HCT116 (cell line): ENCODE data around the gene TRIM66. TPM values are rescaled to one million over a fixed set of nuclear protein-coding genes. Genes with fewer than 3 reads are reported as not detected.

Source experiments
- ATAC-seq: fragments of 200-7000 bp; cut with Tn5 transposase; 2 replicates; pipeline ENCODE4 v1.9.1; 2020; ENCODE audit warnings: mild to moderate bottlenecking, moderate library complexity
- BruUV-seq: library from RNA; stranded (reverse); fragments of 400-500 nt; replicated peaks from 2 replicates; lab custom pipeline; 2021; lab: Mats Ljungman, UMichigan
- CTCF ChIA-PET: fragments of 300-600 bp; sonication (Branson Sonifier 250); formaldehyde crosslinking; loops from one replicate; lab custom pipeline; 2021; ENCODE audit warnings: antibody characterized with exemption; lab: Charles Lee
- POLR2A ChIA-PET: fragments of 300-600, 350-600 bp; sonication (Branson Sonifier 250); formaldehyde crosslinking; loops from one replicate; lab custom pipeline; 2021; ENCODE audit warnings: antibody characterized with exemption; lab: Charles Lee
- RAD21 ChIA-PET, 2 experiments: fragments of 300-600 bp; sonication (Branson Sonifier 250); formaldehyde crosslinking; loops; one replicate each; lab custom pipeline; 2023; ENCODE audit warnings: low total read pairs in 2 of 2; ENCODE audit not compliant: uncharacterized antibody in 2 of 2, unreplicated experiment in 2 of 2, low non-redundant PET in 1 of 2; lab: Charles Lee
- DNase-seq: peaks from one replicate; pipeline ENCODE4 v3.0.0-alpha.2; 2010; ENCODE audit warnings: low read depth, low spot score
- H2AFZ ChIP-seq: fragments of 200-600 bp; shearing (Covaris generic), sonication (generic); 2 replicates; pipeline ENCODE4 v1.6.1; 2017; ENCODE audit warnings: low read depth, mixed run types, mixed read lengths, antibody characterized with exemption, low read length; ENCODE audit not compliant: poor library complexity, severe bottlenecking
- H3K27ac ChIP-seq: 2 replicates; pipeline ENCODE4 v1.5.1; 2012; ENCODE audit warnings: low read depth, low read length
- H3K27me3 ChIP-seq: fragments of 200-600 bp; sonication (generic); 2 replicates; pipeline ENCODE4 v1.6.1; 2016; ENCODE audit warnings: mixed run types, low read length, mixed read lengths; ENCODE audit not compliant: insufficient read depth
- H3K36me3 ChIP-seq, 2 experiments: fragments of 200-500 bp in 1 of 2; fragments of 200-600 bp in 1 of 2; sonication (Bioruptor generic) in 1 of 2; sonication (generic) in 1 of 2; 2 replicates each; pipeline versions ENCODE4 v1.5.1 to v1.6.1; 2014 to 2016; ENCODE audit warnings: low read length in 2 of 2, inconsistent platforms in 1 of 2, mixed read lengths in 1 of 2, mixed run types in 1 of 2; ENCODE audit not compliant: insufficient read depth in 2 of 2, control insufficient read depth in 1 of 2
- H3K4me1 ChIP-seq, 2 experiments: fragments of 200-600 bp in 1 of 2; sonication (generic) in 1 of 2; 2 replicates each; pipeline versions ENCODE4 v1.5.1 to v1.6.1; 2012 to 2017; ENCODE audit warnings: low read length in 2 of 2, inconsistent platforms in 1 of 2, mild to moderate bottlenecking in 1 of 2, mixed read lengths in 1 of 2, mixed run types in 1 of 2, moderate library complexity in 1 of 2; ENCODE audit not compliant: insufficient read depth in 2 of 2, control insufficient read depth in 1 of 2
- H3K4me2 ChIP-seq: fragments of 200-600 bp; sonication (generic); 2 replicates; pipeline ENCODE4 v1.6.1; 2017; ENCODE audit warnings: mixed run types, low read length, mixed read lengths
- H3K4me3 ChIP-seq, 2 experiments: fragments of 200-600 bp in 1 of 2; sonication (generic) in 1 of 2; replicated peaks in 1 of 2; 2 replicates each; pipeline ENCODE4 v1.5.1; 2011 to 2016; ENCODE audit warnings: low read length in 2 of 2, control low read depth in 1 of 2, low read depth in 1 of 2, mild to moderate bottlenecking in 1 of 2, mixed read lengths in 1 of 2, mixed run types in 1 of 2
- H3K79me2 ChIP-seq: fragments of 200-600 bp; sonication (generic); 2 replicates; pipeline ENCODE4 v1.6.1; 2017; ENCODE audit warnings: mild to moderate bottlenecking, mixed run types, low read length, moderate library complexity, mixed read lengths; ENCODE audit not compliant: insufficient read depth
- H3K9ac ChIP-seq: fragments of 200-600 bp; sonication (generic); 2 replicates; pipeline ENCODE4 v1.6.1; 2016; ENCODE audit warnings: low read length, mixed read lengths
- H3K9me2 ChIP-seq: fragments of 200-600 bp; sonication (generic), shearing (Covaris generic); 2 replicates; pipeline ENCODE4 v1.6.1; 2017; ENCODE audit warnings: mixed run types, mild to moderate bottlenecking, moderate library complexity; ENCODE audit not compliant: insufficient read depth
- H3K9me3 ChIP-seq, 2 experiments: fragments of 200-500 bp in 1 of 2; fragments of 200-600 bp in 1 of 2; sonication (Bioruptor generic) in 1 of 2; sonication (generic) in 1 of 2; 2 replicates each; pipeline ENCODE4 v1.6.1; 2014 to 2017; ENCODE audit warnings: low read length in 2 of 2, mixed read lengths in 2 of 2, inconsistent platforms in 1 of 2, low read depth in 1 of 2, mild to moderate bottlenecking in 1 of 2, mixed run types in 1 of 2, moderate library complexity in 1 of 2; ENCODE audit not compliant: control insufficient read depth in 1 of 2, insufficient read depth in 1 of 2
- H4K20me1 ChIP-seq: fragments of 200-600 bp; sonication (generic), shearing (Covaris generic); 2 replicates; pipeline ENCODE4 v1.6.1; 2017; ENCODE audit warnings: mixed run types, mild to moderate bottlenecking, moderate library complexity; ENCODE audit not compliant: insufficient read depth
- ATF3 ChIP-seq: IDR thresholded peaks from 2 replicates; pipeline ENCODE4 v1.6.1; 2012
- CBX3 ChIP-seq: IDR thresholded peaks from 2 replicates; pipeline ENCODE4 v1.6.1; 2012; ENCODE audit warnings: low read depth
- EGR1 ChIP-seq: IDR thresholded peaks from 2 replicates; pipeline ENCODE4 v1.6.1; 2012; ENCODE audit warnings: low read depth
- EZH2 ChIP-seq: fragments of 200-600 bp; sonication (generic); IDR thresholded peaks from 2 replicates; pipeline ENCODE4 v1.6.1; 2017; ENCODE audit warnings: antibody characterized with exemption, mixed run types
- EZH2phosphoT487 ChIP-seq: fragments of 200-600 bp; IDR thresholded peaks from 2 replicates; pipeline ENCODE4 v1.6.1; 2018; ENCODE audit warnings: antibody characterized with exemption, borderline replicate concordance
- FOSL1 ChIP-seq: IDR thresholded peaks from 2 replicates; pipeline ENCODE4 v1.6.1; 2012; ENCODE audit warnings: low read depth
- MAX ChIP-seq: IDR thresholded peaks from 2 replicates; pipeline ENCODE4 v1.6.1; 2012
- POLR2A ChIP-seq: IDR thresholded peaks from 2 replicates; pipeline ENCODE4 v1.7.0; 2011; ENCODE audit warnings: borderline replicate concordance; ENCODE audit not compliant: insufficient read depth, insufficient read length; ENCODE audit errors: extremely low read depth
- POLR2AphosphoS5 ChIP-seq: IDR thresholded peaks from 2 replicates; pipeline ENCODE4 v1.6.1; 2011; ENCODE audit warnings: mild to moderate bottlenecking, low read depth, low read length, moderate library complexity
- RAD21 ChIP-seq: IDR thresholded peaks from 2 replicates; pipeline ENCODE4 v1.6.1; 2012; ENCODE audit warnings: low read depth, mild to moderate bottlenecking
- REST ChIP-seq: IDR thresholded peaks from 2 replicates; pipeline ENCODE4 v1.6.1; 2012; ENCODE audit warnings: low read depth
- SIN3A ChIP-seq: IDR thresholded peaks from 2 replicates; pipeline ENCODE4 v1.6.1; 2012; ENCODE audit warnings: low read depth
- SP1 ChIP-seq: IDR thresholded peaks from 2 replicates; pipeline ENCODE4 v1.6.1; 2012; ENCODE audit warnings: low read depth
- SRF ChIP-seq: IDR thresholded peaks from 2 replicates; pipeline ENCODE4 v1.6.1; 2012; ENCODE audit warnings: low read depth
- TCF7L2 ChIP-seq: IDR thresholded peaks from 2 replicates; pipeline ENCODE4 v1.7.0; 2011; ENCODE audit warnings: borderline replicate concordance, inconsistent platforms; ENCODE audit not compliant: insufficient read depth, insufficient read length; ENCODE audit errors: extremely low read depth
- ZNF274 ChIP-seq: fragments of 200-500 bp; sonication (Bioruptor generic); IDR thresholded peaks from 2 replicates; pipeline ENCODE4 v1.6.1; 2014; ENCODE audit warnings: mild to moderate bottlenecking, low read depth, low read length, inconsistent platforms
- intact Hi-C: fragments of 100-400 bp; cut with micrococcal nuclease; formaldehyde crosslinking; loops from 2 replicates; pipeline ENCODE4 v1.10.0; 2022
- total RNA-seq: library from RNA; stranded (reverse); gene quantifications from one replicate; pipeline ENCODE4 v1.2.1, GENCODE V29; 2021; ENCODE audit not compliant: unreplicated experiment

TRIM66 gene
- total RNA-seq, 1 experiment from 2014 or later: 24.8 TPM

- Histone ChIP-seq H3K79me2 (no peaks in the 10 kb centered on the region), H3K27me3 (no peaks in the 10 kb centered on the region), H3K9me3 (no peaks in the 10 kb centered on the region), H4K20me1 (no peaks in the 10 kb centered on the region), H3K4me3 (no peak overlapping the region), H3K4me1 (peaks cover 2 to 16% of the 10 kb centered on the region in 2 experiments; a peak in 2 of 4 replicates), H2AFZ (no peak overlapping the region), H3K27ac (no peak overlapping the region), H3K9ac (no peak overlapping the region), H3K4me2 (no peak overlapping the region), H3K36me3 (no peaks in the 10 kb centered on the region), H3K9me2 (no peaks in the 10 kb centered on the region)
- ATAC-seq: no peak
- ChIA-PET CTCF (no interaction called here), POLR2A (no interaction called here), RAD21 (no interaction called here)
- no peak for DNase-seq
- intact Hi-C loops: no loop called here
- no peak for TF ChIP-seq SP1
- no peak for TF ChIP-seq FOSL1
- no peak for TF ChIP-seq SIN3A
- no peak for TF ChIP-seq ZNF274
- no peak for TF ChIP-seq SRF
- no peak for TF ChIP-seq POLR2AphosphoS5
- TF ChIP-seq EZH2: no peak
- no peak for TF ChIP-seq CBX3
- no peak for TF ChIP-seq POLR2A
- no peak for TF ChIP-seq EGR1
- no peak for TF ChIP-seq TCF7L2
- TF ChIP-seq REST: no peak
- no peak for TF ChIP-seq EZH2phosphoT487
- no peak for TF ChIP-seq RAD21
- TF ChIP-seq MAX: no peak
- TF ChIP-seq ATF3: no peak
- no TSS peak for BruUV-seq
Measured at GRCh38 chr11:8601376-8602133, 80.9 kb downstream of the TRIM66 start.
